ENCODE results near the gene TOB1. TPM values are rescaled to one million over a fixed set of nuclear protein-coding genes. Genes with fewer than 3 reads are reported as not detected.
A peak's percentile ranks its signal among the peaks of the same experiment; 100 is the strongest.
"Not testable (repeated sequence)": the region's sequence is repeated elsewhere in the genome, so short reads cannot be mapped to it uniquely, and the experiment has no call there.

Gene TOB1
- total RNA-seq, 3 donors from 2014 or later (not counting 1 experiment from before 2014, with no cell fraction given) = 51.1 to 123 (median 110) TPM

- H3K27ac Mint-ChIP-seq = peak overlapping the region in 1 of 2 donors; percentile 85
- peaks cover 0 to 6% of the 10 kb centered on the region in 2 donors for H3K27me3 Mint-ChIP-seq (ENCODE audit: low read depth in 2 of 2)
- peaks cover 40 to 46% of the 10 kb centered on the region in 2 donors for H3K4me1 Mint-ChIP-seq
- Histone ChIP-seq H3K4me3 (ENCODE audit: low read length) (no peak overlapping the region), H3K27me3 (ENCODE audit: control insufficient read depth, insufficient read depth, low read length) (no peaks in the 10 kb centered on the region), H3K9me3 (ENCODE audit: control insufficient read depth, insufficient read depth, low read length) (no peaks in the 10 kb centered on the region), H3K36me3 (ENCODE audit: control insufficient read depth, insufficient read depth, low read length) (peaks cover 10% of the 10 kb centered on the region), H3K27ac (ENCODE audit: low read length) (no peak overlapping the region), H3K4me1 (ENCODE audit: control insufficient read depth, insufficient read depth, low read length) (peaks cover 23% of the 10 kb centered on the region)
- ATAC-seq (no peak), DNase-seq (peak in 1 of 2 donors; percentile 68)
- peak; percentile 40 for TF ChIP-seq CTCF (IDR thresholded peaks at IDR 0.05)
- no peaks in the 10 kb centered on the region for H3K9me3 Mint-ChIP-seq
- WGBS (ENCODE audit: insufficient coverage) = 89% methylated on average over 11 of the region's 11 CpGs
- intact Hi-C loops (cut with micrococcal nuclease) = loop anchor here (1.0 kb wide), 1 partner anchor 94 kb away; no protein-coding TSS in a partner anchor
- H3K4me3 Mint-ChIP-seq = peak overlapping the region; percentile 97
- H3K36me3 Mint-ChIP-seq = peaks cover 7% of the 10 kb centered on the region
These were observed 2.8 kb downstream of the TOB1 start for GRCh38 chr17:50863221-50863843.

- H3K4me1 Mint-ChIP-seq = peaks cover 27 to 33% of the 10 kb centered on the region in 2 donors
- H3K27me3 ChIP-seq (ENCODE audit: control insufficient read depth, insufficient read depth, low read length) = no peaks in the 10 kb centered on the region
- H3K9me3 Mint-ChIP-seq = no peaks in the 10 kb centered on the region
- H3K4me1 ChIP-seq (ENCODE audit: control insufficient read depth, insufficient read depth, low read length) = peaks cover 13% of the 10 kb centered on the region
- peaks cover 7% of the 10 kb centered on the region for H3K36me3 Mint-ChIP-seq
- no peak overlapping the region for H3K4me3 Mint-ChIP-seq
- 76% methylated on average over 5 of the region's 7 CpGs for WGBS (ENCODE audit: insufficient coverage)
- no peak for TF ChIP-seq CTCF (IDR thresholded peaks at IDR 0.05)
- DNase-seq (no peak), ATAC-seq (no peak)
- H3K36me3 ChIP-seq (ENCODE audit: control insufficient read depth, insufficient read depth, low read length) = peaks cover 10% of the 10 kb centered on the region
- H3K27ac Mint-ChIP-seq = no peak overlapping the region
- H3K27me3 Mint-ChIP-seq (ENCODE audit: low read depth in 2 of 2) = peaks cover 0 to 4% of the 10 kb centered on the region in 2 donors
- intact Hi-C loops (cut with micrococcal nuclease) = no loop called here
- H3K9me3 ChIP-seq (ENCODE audit: control insufficient read depth, insufficient read depth, low read length) = no peaks in the 10 kb centered on the region
- H3K27ac ChIP-seq (ENCODE audit: low read length) = no peak overlapping the region
- H3K4me3 ChIP-seq (ENCODE audit: low read length) = no peak overlapping the region
These were observed 4.2 kb downstream of the TOB1 start for GRCh38 chr17:50861822-50862528.

- H3K27ac Mint-ChIP-seq = no peak overlapping the region
- no peaks in the 10 kb centered on the region for H3K9me3 Mint-ChIP-seq
- 91% methylated on average over 2 of the region's 2 CpGs for WGBS (ENCODE audit: insufficient coverage)
- TF ChIP-seq CTCF (IDR thresholded peaks at IDR 0.05) = no peak
- peaks cover 7% of the 10 kb centered on the region for H3K36me3 Mint-ChIP-seq
- Histone ChIP-seq H3K36me3 (ENCODE audit: control insufficient read depth, insufficient read depth, low read length) (peaks cover 10% of the 10 kb centered on the region), H3K4me1 (ENCODE audit: control insufficient read depth, insufficient read depth, low read length) (peaks cover 10% of the 10 kb centered on the region), H3K27ac (ENCODE audit: low read length) (no peak overlapping the region), H3K9me3 (ENCODE audit: control insufficient read depth, insufficient read depth, low read length) (no peaks in the 10 kb centered on the region), H3K27me3 (ENCODE audit: control insufficient read depth, insufficient read depth, low read length) (no peaks in the 10 kb centered on the region), H3K4me3 (ENCODE audit: low read length) (no peak overlapping the region)
- intact Hi-C loops (cut with micrococcal nuclease) = no loop called here
- H3K4me3 Mint-ChIP-seq = no peak overlapping the region
- peaks cover 25 to 28% of the 10 kb centered on the region in 2 donors for H3K4me1 Mint-ChIP-seq
- peaks cover 0 to 4% of the 10 kb centered on the region in 2 donors for H3K27me3 Mint-ChIP-seq (ENCODE audit: low read depth in 2 of 2)
- DNase-seq (no peak), ATAC-seq (no peak)
These were observed 4.8 kb downstream of the TOB1 start for GRCh38 chr17:50861334-50861676.

GRCh38 chr17:50859727-50860126, 6.4 kb downstream of the TOB1 start:
- H3K36me3 Mint-ChIP-seq; intact Hi-C loops (cut with micrococcal nuclease); H3K4me3 ChIP-seq (ENCODE audit: low read length); H3K9me3 Mint-ChIP-seq; DNase-seq; H3K27me3 Mint-ChIP-seq (ENCODE audit: low read depth in 2 of 2); H3K4me3 Mint-ChIP-seq; H3K27me3 ChIP-seq (ENCODE audit: control insufficient read depth, insufficient read depth, low read length); H3K27ac ChIP-seq (ENCODE audit: low read length); H3K27ac Mint-ChIP-seq; H3K4me1 ChIP-seq (ENCODE audit: control insufficient read depth, insufficient read depth, low read length); ATAC-seq; H3K9me3 ChIP-seq (ENCODE audit: control insufficient read depth, insufficient read depth, low read length); H3K36me3 ChIP-seq (ENCODE audit: control insufficient read depth, insufficient read depth, low read length): not testable (repeated sequence)
- H3K4me1 Mint-ChIP-seq = peaks cover 20% of the 10 kb centered on the region in 2 donors
- 98% methylated on average over 15 of the region's 15 CpGs for WGBS (ENCODE audit: insufficient coverage)
